Right ventricle myocardium inferior (tissue), 1 donor: ENCODE data around the gene BMPR2. TPM values are rescaled to one million over a fixed set of nuclear protein-coding genes. Genes with fewer than 3 reads are reported as not detected.
"Not testable (repeated sequence)": the region's sequence is repeated elsewhere in the genome, so short reads cannot be mapped to it uniquely, and the experiment has no call there.

Experiments used
- ATAC-seq: fragments of 200-7000 bp; cut with Tn5 transposase; one replicate; pipeline ENCODE4 v1.9.1; 2020; ENCODE audit warnings: mild to moderate bottlenecking, moderate library complexity
- DNase-seq: peaks from one replicate; pipeline ENCODE4 v3.0.0; 2021; ENCODE audit errors: missing footprints
- intact Hi-C: fragments of 100-400 bp; cut with DNase I; formaldehyde crosslinking; loops from one replicate; pipeline ENCODE4 v1.11.0; 2022
- total RNA-seq: library from RNA; stranded (reverse); fragmentation: NEBNext Ultra II Directional; extraction: Animal tissue kit (Norgen Biotek cat#: 25700); gene quantifications from one replicate; pipeline ENCODE4 v1.2.1, GENCODE V29; 2021
- donor health status: DM: no; HTN: yes; CAD: no; lungs with severe emphysema.

The BMPR2 gene
- total RNA-seq, 1 donor from 2014 or later = 45.3 TPM

- peak; percentile 26 for ATAC-seq
- DNase-seq = peak; percentile 82
- intact Hi-C loops = loop anchor here (5.0 kb wide), 4 partner anchors 60 to 165 kb away; no protein-coding TSS in a partner anchor
These were observed 1.2 kb downstream of the BMPR2 start for GRCh38 chr2:202377207-202377761.

GRCh38 chr2:202378001-202378400, 1.9 kb downstream of the BMPR2 start:
- no peak for DNase-seq
- intact Hi-C loops = loop anchor here (5.0 kb wide), 4 partner anchors 59 to 164 kb away; no protein-coding TSS in a partner anchor
- ATAC-seq = no peak

GRCh38 chr2:202378662-202379358, 2.7 kb downstream of the BMPR2 start:
- DNase-seq (no peak), ATAC-seq (no peak)
- intact Hi-C loops = loop anchor here (5.0 kb wide), 4 partner anchors 58 to 163 kb away; no protein-coding TSS in a partner anchor

- no peak for DNase-seq
- intact Hi-C loops = no loop called here
These were observed 6.6 kb downstream of the BMPR2 start for GRCh38 chr2:202382684-202383083.

GRCh38 chr2:202386495-202386894, 10.4 kb downstream of the BMPR2 start:
- ATAC-seq, DNase-seq, intact Hi-C loops: not testable (repeated sequence)

More at GRCh38 chr2:202382684-202383083, 6.6 kb downstream of the BMPR2 start:
- no peak for ATAC-seq

GRCh38 chr2:202387608-202388342, 11.6 kb downstream of the BMPR2 start:
- intact Hi-C loops = no loop called here
- peak; percentile 82 for ATAC-seq
- no peak for DNase-seq

- DNase-seq = no peak
- intact Hi-C loops = no loop called here
- ATAC-seq = no peak
These were observed 24.8 kb downstream of the BMPR2 start for GRCh38 chr2:202400941-202401340.

- DNase-seq (no peak), ATAC-seq (no peak)
- intact Hi-C loops = no loop called here
These were observed 29.7 kb downstream of the BMPR2 start for GRCh38 chr2:202405798-202406197.

- ATAC-seq = no peak
- intact Hi-C loops = no loop called here
- DNase-seq = no peak
These were observed 30.4 kb downstream of the BMPR2 start for GRCh38 chr2:202406445-202406978.

GRCh38 chr2:202408546-202409140, 32.5 kb downstream of the BMPR2 start:
- intact Hi-C loops = no loop called here
- no peak for ATAC-seq
- no peak for DNase-seq

GRCh38 chr2:202410092-202410491, 34.0 kb downstream of the BMPR2 start:
- intact Hi-C loops = no loop called here
- no peak for ATAC-seq
- no peak for DNase-seq

- ATAC-seq (no peak), DNase-seq (no peak)
- intact Hi-C loops = no loop called here
These were observed 35.0 kb downstream of the BMPR2 start for GRCh38 chr2:202411097-202411496.

- ATAC-seq (no peak), DNase-seq (no peak)
- intact Hi-C loops = no loop called here
These were observed 41.9 kb downstream of the BMPR2 start for GRCh38 chr2:202418027-202418426.

GRCh38 chr2:202418511-202418910, 42.4 kb downstream of the BMPR2 start:
- no peak for DNase-seq
- intact Hi-C loops = no loop called here
- no peak for ATAC-seq

GRCh38 chr2:202423139-202423538, 47.0 kb downstream of the BMPR2 start:
- intact Hi-C loops = no loop called here
- DNase-seq (no peak), ATAC-seq (no peak)

- no peak for DNase-seq
- intact Hi-C loops = no loop called here
- ATAC-seq = no peak
These were observed 48.9 kb downstream of the BMPR2 start for GRCh38 chr2:202425036-202425435.

GRCh38 chr2:202426751-202427150, 50.6 kb downstream of the BMPR2 start:
- no peak for ATAC-seq
- intact Hi-C loops = no loop called here

GRCh38 chr2:202429164-202429980, 53.2 kb downstream of the BMPR2 start:
- ATAC-seq (no peak), DNase-seq (no peak)
- intact Hi-C loops = no loop called here

More at GRCh38 chr2:202426751-202427150, 50.6 kb downstream of the BMPR2 start:
- DNase-seq = no peak
